Heart left ventricle (tissue), 13 donors: ENCODE results near the gene CD59.

ENCODE experiments used
- CTCF ChIP-seq, 12 donors: fragments of 200-600 bp; sonication (generic) in 4 of 12; IDR thresholded peaks; one replicate each; pipeline versions ENCODE4 v1.5.0 to v1.8.0; 2018 to 2022; ENCODE audit warnings: antibody characterized with exemption in 12 of 12, mild to moderate bottlenecking in 5 of 12
- POLR2A ChIP-seq, 2 donors: fragments of 450-650 bp; IDR thresholded peaks; one replicate each; pipeline ENCODE4 v1.6.1; 2017; ENCODE audit warnings: antibody characterized with exemption in 2 of 2, mild to moderate bottlenecking in 2 of 2, moderate library complexity in 2 of 2
- donor health status: ischemic (EF 13 %, LVEDD 7.1; RV severe dilation, severe dysfunction).
- donor health status: DM: no; HTN: yes; CAD: no.
- donor health status: DM: no; HTN: no; CAD: no.
- donor health status: ischemic (EF 25% LVEDD 6.9; RV normal size, moderate dysfunction).
- donor health status: ischemic (EF 25% LVEDD 5.7; RV mildly dilated, moderate dysfunction).
- donor health status: ischemic (EF 35%, LVEDD 5.7; RV mildly dilated, moderate dysfunction).
- donor health status: nonischemic (EF 11% LVEDD 7.7; RV severe dilation, severe dysfunction).
- donor health status: DM: yes; HTN: yes; CAD: no.
- donor health status: PGD.
- donor health status: ischemic (EF 29% LVEDD 5.4; RV normal size, mild dysfunction).
- donor health status: nonischemic (EF 23%, LVEDD 6.1; RV moderate dilation, normal function).

DNA sequence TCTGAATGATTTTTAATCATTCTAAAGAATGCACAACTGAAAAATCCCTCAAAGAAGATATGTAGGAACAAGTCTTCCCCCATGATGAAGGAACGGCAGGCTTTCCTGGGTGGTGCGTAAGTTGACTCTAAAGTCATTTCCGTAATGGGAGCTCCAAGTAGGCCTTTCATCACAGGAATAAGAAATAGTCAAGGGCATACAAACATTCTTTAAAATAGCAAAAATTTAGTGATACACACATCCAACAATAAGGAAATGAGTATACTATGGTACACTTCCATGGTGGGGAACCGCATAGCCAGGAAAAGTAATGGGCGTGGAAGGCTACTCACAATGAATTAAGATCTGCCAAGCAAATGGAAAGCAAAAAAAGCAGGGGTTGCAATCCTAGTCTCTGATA is 10.7 kb downstream of the CD59 start:
- TF ChIP-seq CTCF (IDR thresholded peaks at IDR 0.05) (no peak), POLR2A (IDR thresholded peaks at IDR 0.05) (no peak)
